ENCODE data around the gene PLA2G6. TPM values are rescaled to one million over a fixed set of nuclear protein-coding genes. Genes with fewer than 3 reads are reported as not detected.

PLA2G6 gene
- total RNA-seq, 1 experiment from 2014 or later: 29.9 TPM

DNA sequence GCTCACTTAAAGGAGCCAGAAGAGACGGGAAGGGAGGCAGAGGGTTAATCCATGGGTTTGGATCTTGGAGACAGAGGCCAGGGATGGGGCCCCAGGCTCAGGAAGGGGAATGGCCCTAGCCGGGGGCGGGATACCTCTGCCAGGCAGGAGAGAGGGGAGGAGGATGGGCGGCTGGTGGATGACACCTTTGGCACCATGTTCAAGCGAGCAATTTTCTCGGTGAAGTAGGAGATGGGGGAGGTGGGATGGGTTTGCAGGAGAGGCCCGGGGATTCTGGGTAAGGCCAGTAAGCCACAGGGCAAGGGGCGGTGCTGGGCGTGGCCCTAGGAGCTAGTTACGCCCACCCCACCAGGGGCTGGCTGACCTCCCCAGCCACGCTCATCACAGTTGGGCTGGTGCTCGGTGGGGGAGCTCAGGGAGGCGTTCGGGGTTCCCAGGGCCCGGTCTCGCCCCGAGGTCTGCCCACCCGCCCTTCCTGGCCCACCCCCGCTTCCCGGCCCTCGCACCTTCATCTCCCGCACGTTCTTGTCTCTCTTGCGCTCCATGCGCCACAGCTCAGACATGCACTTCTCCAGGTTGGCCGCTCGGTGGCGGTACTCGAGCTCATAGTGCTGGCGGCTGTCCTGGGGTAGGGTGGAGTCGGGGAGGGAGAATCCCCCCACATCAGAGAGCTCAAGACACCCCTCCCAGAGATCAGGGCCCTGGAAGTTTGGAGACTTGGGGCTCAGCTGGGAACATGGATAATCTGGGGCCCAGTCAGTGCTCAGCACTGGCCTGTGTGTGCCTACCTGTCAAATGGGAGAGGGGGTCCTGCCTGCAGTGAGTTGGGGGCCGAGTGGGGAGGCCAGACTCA, 83.8 kb downstream of the PLA2G6 start (continued):
- no peak for TF ChIP-seq AR (CRISPR knock-in tag; IDR thresholded peaks at IDR 0.05)
- TF ChIP-seq ATF1 (CRISPR knock-in tag; IDR thresholded peaks at IDR 0.05): no peak
- peak; percentile 83; the same call in 1 of the 2 replicates for TF ChIP-seq ZNF232 (CRISPR knock-in tag; IDR thresholded peaks at IDR 0.05)
- TF ChIP-seq TEAD4 (CRISPR knock-in tag; IDR thresholded peaks at IDR 0.05): no peak
- TF ChIP-seq TP53 (CRISPR knock-in tag; IDR thresholded peaks at IDR 0.05): 0 out of 2 replicates have a peak, but pooled peaks have one; percentile 55
- no peak for TF ChIP-seq ZNF138 (CRISPR knock-in tag; conservative IDR thresholded peaks at IDR 0.05)
- no peak for TF ChIP-seq ELF4 (CRISPR knock-in tag; IDR thresholded peaks at IDR 0.05; ENCODE audit: low read depth)
- TF ChIP-seq, protein P1, sequence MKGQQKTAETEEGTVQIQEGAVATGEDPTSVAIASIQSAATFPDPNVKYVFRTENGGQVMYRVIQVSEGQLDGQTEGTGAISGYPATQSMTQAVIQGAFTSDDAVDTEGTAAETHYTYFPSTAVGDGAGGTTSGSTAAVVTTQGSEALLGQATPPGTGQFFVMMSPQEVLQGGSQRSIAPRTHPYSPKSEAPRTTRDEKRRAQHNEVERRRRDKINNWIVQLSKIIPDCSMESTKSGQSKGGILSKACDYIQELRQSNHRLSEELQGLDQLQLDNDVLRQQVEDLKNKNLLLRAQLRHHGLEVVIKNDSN (CRISPR knock-in tag; IDR thresholded peaks at IDR 0.05): no peak
- TF ChIP-seq ZNF317 (CRISPR knock-in tag; IDR thresholded peaks at IDR 0.05; ENCODE audit: borderline replicate concordance, low read depth): no peak
- TF ChIP-seq, protein P2, sequence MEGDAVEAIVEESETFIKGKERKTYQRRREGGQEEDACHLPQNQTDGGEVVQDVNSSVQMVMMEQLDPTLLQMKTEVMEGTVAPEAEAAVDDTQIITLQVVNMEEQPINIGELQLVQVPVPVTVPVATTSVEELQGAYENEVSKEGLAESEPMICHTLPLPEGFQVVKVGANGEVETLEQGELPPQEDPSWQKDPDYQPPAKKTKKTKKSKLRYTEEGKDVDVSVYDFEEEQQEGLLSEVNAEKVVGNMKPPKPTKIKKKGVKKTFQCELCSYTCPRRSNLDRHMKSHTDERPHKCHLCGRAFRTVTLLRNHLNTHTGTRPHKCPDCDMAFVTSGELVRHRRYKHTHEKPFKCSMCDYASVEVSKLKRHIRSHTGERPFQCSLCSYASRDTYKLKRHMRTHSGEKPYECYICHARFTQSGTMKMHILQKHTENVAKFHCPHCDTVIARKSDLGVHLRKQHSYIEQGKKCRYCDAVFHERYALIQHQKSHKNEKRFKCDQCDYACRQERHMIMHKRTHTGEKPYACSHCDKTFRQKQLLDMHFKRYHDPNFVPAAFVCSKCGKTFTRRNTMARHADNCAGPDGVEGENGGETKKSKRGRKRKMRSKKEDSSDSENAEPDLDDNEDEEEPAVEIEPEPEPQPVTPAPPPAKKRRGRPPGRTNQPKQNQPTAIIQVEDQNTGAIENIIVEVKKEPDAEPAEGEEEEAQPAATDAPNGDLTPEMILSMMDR (IDR thresholded peaks at IDR 0.05): peak; percentile 75
- no peak for TF ChIP-seq MXD4 (CRISPR knock-in tag; IDR thresholded peaks at IDR 0.05; ENCODE audit: borderline replicate concordance)
- no peak for TF ChIP-seq KAT7 (CRISPR knock-in tag; IDR thresholded peaks at IDR 0.05; ENCODE audit: borderline replicate concordance)
- TF ChIP-seq FOXP4 (CRISPR knock-in tag; IDR thresholded peaks at IDR 0.05): peak; percentile 55; the same call in 1 of the 2 replicates
- TF ChIP-seq IRF2 (CRISPR knock-in tag; IDR thresholded peaks at IDR 0.05; ENCODE audit: borderline replicate concordance, low read depth): no peak
- TF ChIP-seq, protein P3, sequence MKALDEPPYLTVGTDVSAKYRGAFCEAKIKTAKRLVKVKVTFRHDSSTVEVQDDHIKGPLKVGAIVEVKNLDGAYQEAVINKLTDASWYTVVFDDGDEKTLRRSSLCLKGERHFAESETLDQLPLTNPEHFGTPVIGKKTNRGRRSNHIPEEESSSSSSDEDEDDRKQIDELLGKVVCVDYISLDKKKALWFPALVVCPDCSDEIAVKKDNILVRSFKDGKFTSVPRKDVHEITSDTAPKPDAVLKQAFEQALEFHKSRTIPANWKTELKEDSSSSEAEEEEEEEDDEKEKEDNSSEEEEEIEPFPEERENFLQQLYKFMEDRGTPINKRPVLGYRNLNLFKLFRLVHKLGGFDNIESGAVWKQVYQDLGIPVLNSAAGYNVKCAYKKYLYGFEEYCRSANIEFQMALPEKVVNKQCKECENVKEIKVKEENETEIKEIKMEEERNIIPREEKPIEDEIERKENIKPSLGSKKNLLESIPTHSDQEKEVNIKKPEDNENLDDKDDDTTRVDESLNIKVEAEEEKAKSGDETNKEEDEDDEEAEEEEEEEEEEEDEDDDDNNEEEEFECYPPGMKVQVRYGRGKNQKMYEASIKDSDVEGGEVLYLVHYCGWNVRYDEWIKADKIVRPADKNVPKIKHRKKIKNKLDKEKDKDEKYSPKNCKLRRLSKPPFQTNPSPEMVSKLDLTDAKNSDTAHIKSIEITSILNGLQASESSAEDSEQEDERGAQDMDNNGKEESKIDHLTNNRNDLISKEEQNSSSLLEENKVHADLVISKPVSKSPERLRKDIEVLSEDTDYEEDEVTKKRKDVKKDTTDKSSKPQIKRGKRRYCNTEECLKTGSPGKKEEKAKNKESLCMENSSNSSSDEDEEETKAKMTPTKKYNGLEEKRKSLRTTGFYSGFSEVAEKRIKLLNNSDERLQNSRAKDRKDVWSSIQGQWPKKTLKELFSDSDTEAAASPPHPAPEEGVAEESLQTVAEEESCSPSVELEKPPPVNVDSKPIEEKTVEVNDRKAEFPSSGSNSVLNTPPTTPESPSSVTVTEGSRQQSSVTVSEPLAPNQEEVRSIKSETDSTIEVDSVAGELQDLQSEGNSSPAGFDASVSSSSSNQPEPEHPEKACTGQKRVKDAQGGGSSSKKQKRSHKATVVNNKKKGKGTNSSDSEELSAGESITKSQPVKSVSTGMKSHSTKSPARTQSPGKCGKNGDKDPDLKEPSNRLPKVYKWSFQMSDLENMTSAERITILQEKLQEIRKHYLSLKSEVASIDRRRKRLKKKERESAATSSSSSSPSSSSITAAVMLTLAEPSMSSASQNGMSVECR (CRISPR knock-in tag; IDR thresholded peaks at IDR 0.05; ENCODE audit: borderline replicate concordance): 0 out of 2 replicates have a peak, but pooled peaks have one; percentile 52
- TF ChIP-seq, protein P4, sequence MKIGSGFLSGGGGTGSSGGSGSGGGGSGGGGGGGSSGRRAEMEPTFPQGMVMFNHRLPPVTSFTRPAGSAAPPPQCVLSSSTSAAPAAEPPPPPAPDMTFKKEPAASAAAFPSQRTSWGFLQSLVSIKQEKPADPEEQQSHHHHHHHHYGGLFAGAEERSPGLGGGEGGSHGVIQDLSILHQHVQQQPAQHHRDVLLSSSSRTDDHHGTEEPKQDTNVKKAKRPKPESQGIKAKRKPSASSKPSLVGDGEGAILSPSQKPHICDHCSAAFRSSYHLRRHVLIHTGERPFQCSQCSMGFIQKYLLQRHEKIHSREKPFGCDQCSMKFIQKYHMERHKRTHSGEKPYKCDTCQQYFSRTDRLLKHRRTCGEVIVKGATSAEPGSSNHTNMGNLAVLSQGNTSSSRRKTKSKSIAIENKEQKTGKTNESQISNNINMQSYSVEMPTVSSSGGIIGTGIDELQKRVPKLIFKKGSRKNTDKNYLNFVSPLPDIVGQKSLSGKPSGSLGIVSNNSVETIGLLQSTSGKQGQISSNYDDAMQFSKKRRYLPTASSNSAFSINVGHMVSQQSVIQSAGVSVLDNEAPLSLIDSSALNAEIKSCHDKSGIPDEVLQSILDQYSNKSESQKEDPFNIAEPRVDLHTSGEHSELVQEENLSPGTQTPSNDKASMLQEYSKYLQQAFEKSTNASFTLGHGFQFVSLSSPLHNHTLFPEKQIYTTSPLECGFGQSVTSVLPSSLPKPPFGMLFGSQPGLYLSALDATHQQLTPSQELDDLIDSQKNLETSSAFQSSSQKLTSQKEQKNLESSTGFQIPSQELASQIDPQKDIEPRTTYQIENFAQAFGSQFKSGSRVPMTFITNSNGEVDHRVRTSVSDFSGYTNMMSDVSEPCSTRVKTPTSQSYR (CRISPR knock-in tag; IDR thresholded peaks at IDR 0.05): peak; percentile 66; the same call in 1 of the 2 replicates
- no peak for TF ChIP-seq PREB (CRISPR knock-in tag; IDR thresholded peaks at IDR 0.05; ENCODE audit: borderline replicate concordance)
- TF ChIP-seq MLX (CRISPR knock-in tag; IDR thresholded peaks at IDR 0.05): no peak
- no peak for TF ChIP-seq EMX1 (CRISPR knock-in tag; IDR thresholded peaks at IDR 0.05)
